DMS153 treated with DMSO at 0.1 percent for 48 hours (cell line): ENCODE results near the gene SPEN.
"Not testable (repeated sequence)": the region's sequence is repeated elsewhere in the genome, so short reads cannot be mapped to it uniquely, and the experiment has no call there.

Experiments used
- DNase-seq: peaks from one replicate; lab custom pipeline; 2025; ENCODE audit not compliant: unreplicated experiment; lab: John Stamatoyannopoulos, UW

The SPEN gene

GRCh38 chr1:15856888-15857287 is 9.4 kb downstream of the SPEN start:
- DNase-seq: no peak

GRCh38 chr1:15858069-15858670 is 10.7 kb downstream of the SPEN start:
- DNase-seq: no peak

GRCh38 chr1:15858672-15859372 is 11.3 kb downstream of the SPEN start:
- no peak for DNase-seq

- DNase-seq: no peak
These were observed 15.8 kb downstream of the SPEN start for GRCh38 chr1:15863156-15863901.

- no peak for DNase-seq
These were observed 19.3 kb downstream of the SPEN start for GRCh38 chr1:15866721-15867201.

GRCh38 chr1:15867288-15867687 is 19.8 kb downstream of the SPEN start:
- DNase-seq: no peak

- no peak for DNase-seq
These were observed 21.9 kb downstream of the SPEN start for GRCh38 chr1:15869413-15869812.

GRCh38 chr1:15870421-15870820 is 22.9 kb downstream of the SPEN start:
- no peak for DNase-seq

GRCh38 chr1:15874471-15874870 is 27.0 kb downstream of the SPEN start:
- no peak for DNase-seq

- no peak for DNase-seq
These were observed 29.0 kb downstream of the SPEN start for GRCh38 chr1:15876357-15877055.

GRCh38 chr1:15881961-15882360 is 34.5 kb downstream of the SPEN start:
- no peak for DNase-seq

- no peak for DNase-seq
These were observed 35.2 kb downstream of the SPEN start for GRCh38 chr1:15882665-15883064.

- no peak for DNase-seq
These were observed 35.8 kb downstream of the SPEN start for GRCh38 chr1:15883326-15883725.

GRCh38 chr1:15884477-15884876 is 37.0 kb downstream of the SPEN start:
- DNase-seq: no peak

- no peak for DNase-seq
These were observed 37.8 kb downstream of the SPEN start for GRCh38 chr1:15885269-15885668.

- DNase-seq: peak; percentile 89
These were observed 38.4 kb downstream of the SPEN start for GRCh38 chr1:15885701-15886610.

- DNase-seq: no peak
These were observed 39.2 kb downstream of the SPEN start for GRCh38 chr1:15886611-15887167.

GRCh38 chr1:15892857-15893599 is 45.5 kb downstream of the SPEN start:
- not testable (repeated sequence) for DNase-seq

GRCh38 chr1:15895233-15895632 is 47.7 kb downstream of the SPEN start:
- no peak for DNase-seq
